COLO668 (cell line): ENCODE data around the gene HYAL2.
A peak's percentile ranks its signal among the peaks of the same experiment; 100 is the strongest.

Experiments
- DNase-seq: peaks from one replicate; lab custom pipeline; 2025; ENCODE audit not compliant: unreplicated experiment; lab: John Stamatoyannopoulos, UW

Gene HYAL2

DNA sequence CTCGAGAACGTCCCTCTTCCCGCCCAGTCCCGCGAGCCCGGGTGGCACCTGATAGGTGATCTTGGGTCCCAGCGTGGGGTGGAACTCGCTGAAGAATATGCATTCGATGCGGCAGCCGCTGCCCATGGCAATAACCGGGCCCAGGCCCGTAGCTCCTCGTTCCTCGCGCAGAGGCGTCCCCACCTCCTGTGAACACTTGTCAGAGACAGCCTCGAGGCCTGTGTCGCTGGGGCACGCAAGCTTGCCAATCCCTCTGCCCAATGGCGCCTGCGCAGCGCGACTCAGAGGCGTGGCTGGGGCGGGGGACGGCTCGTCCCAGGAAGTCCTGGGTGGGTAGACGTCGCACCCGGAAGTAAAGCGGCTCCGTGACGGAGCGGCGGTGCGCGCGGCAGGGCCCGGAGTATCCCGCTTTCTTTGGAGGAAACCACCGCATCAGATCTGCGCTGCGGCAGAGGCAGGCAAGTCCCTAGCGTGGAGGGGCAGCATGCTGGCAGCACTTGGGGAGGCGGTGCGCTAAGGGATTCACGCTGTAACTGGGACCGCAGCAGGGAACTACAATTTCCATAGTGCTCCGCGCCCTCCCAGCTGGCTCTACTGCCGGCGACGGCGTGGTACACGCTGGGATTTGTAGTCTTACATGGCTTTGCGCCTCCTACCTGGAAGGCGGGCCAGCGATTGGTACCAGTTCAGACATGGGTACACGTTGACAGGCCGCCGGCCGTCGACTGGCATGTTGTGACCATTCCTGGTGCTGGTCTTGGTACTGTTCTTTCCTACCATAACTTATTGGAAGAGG, 28.2 kb upstream of the HYAL2 start, which contains the start of the genes CYB561D2 and NPRL2:
CYB561D2 (plus strand) TSS at position 336 of the 796 bp plus-strand sequence. CDS start 572 bp downstream, outside the sequence.
NPRL2 (minus strand) TSS at position 249 of the 796 bp plus-strand sequence; CDS start at position 126, 123 bp downstream.
- peak; percentile 90 for DNase-seq

DNA sequence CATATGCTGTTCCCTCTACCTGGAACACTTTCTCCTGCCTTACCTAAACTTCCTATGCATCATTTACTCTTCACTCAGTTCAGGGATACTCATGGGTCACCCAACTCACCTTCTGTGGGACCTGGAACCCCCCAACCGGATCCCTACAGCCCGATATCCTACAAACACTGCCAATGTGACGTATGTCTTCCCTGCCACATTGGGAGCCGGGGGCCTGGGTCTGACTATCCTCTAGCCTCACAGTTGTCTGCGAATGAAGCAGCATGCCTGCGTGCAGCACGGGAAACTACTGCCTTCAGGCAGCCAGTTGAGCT, 27.6 kb upstream of the HYAL2 start:
- no peak for DNase-seq

DNA sequence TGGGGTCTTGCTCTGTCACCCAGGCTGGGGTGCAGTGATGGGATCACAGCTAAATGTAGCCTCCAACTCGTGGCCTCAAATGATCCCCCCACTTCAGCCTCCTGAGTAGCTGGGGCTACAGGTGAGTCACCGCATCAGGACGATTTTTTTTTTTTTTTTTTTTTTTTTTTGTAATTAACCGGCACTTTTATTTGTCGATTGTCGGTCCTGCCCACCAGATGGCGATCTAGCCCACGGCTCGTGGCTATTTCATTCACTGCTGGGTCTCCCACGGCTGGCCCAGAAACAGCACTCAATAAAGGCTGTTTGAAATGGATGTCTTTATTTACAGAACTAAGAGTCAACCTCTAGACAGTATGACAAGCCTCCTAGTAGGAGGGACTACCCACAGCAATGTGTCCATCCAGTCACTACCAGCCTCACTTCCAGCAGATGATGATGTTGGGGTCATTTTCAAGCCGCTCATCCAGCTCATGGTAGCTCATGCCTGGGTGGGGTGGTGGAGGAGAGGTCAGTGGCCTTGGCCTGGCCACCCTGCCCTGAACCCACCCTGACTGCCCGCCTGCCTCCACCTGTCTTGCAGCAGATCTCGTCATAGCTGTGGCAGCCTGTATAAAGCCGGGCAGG, 24.8 kb upstream of the HYAL2 start:
- peak; percentile 56 for DNase-seq

DNA sequence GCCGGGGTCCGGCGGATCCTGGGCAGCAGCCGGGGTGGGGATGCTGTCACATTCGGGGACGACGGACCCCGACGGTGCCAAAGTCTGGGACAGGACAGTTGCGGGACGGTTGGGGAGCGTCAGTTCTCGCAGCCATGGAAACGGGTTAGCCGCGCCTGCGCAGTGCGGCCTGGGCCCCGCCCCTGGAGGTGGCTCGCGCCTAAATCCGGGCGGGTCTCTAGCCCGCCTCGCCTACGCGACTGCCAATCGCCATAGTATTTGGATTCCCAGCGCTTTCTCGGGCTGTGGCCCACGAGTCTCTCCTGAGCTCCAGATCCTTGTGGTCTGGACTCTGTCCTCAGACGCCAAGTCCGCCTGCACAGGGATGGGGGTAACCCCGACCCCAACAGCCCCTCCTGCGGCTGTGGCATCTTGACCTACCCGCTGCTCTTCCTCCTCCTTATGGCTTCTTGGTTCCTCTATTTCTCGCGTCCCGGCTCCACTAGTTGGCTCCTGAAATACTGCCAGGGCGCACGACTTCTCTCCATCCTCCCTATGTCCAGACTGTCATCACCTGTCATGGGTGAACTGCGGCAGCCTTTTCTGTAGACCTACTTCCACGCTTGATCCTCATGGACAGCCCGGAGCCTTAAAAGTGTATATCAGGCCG, 23.2 kb upstream of the HYAL2 start, which contains the start of gene ZMYND10:
ZMYND10 (minus strand) TSS at position 147 of the 649 bp plus-strand sequence. CDS start 153 bp downstream, outside the sequence.
- no peak for DNase-seq

DNA sequence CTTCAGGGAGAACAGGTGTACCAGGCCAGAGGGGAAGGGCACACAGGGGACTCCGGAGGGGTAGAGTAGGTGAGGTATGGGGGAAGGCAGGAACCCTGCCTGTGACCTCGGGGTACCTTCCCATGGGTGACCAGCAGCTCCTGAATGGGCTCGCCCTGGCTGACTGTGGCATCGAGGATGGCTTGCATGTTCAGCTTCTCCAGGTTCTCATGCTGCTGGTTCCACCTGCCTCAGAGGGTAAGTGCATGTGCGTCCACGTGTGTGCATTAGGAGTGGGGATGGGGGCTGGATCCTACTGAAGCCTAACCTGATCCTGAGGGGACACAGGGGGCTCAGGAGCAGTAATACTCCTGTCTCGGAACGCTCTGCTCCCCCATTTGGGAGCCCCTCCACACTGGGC, 22.5 kb upstream of the HYAL2 start:
- no peak for DNase-seq

DNA sequence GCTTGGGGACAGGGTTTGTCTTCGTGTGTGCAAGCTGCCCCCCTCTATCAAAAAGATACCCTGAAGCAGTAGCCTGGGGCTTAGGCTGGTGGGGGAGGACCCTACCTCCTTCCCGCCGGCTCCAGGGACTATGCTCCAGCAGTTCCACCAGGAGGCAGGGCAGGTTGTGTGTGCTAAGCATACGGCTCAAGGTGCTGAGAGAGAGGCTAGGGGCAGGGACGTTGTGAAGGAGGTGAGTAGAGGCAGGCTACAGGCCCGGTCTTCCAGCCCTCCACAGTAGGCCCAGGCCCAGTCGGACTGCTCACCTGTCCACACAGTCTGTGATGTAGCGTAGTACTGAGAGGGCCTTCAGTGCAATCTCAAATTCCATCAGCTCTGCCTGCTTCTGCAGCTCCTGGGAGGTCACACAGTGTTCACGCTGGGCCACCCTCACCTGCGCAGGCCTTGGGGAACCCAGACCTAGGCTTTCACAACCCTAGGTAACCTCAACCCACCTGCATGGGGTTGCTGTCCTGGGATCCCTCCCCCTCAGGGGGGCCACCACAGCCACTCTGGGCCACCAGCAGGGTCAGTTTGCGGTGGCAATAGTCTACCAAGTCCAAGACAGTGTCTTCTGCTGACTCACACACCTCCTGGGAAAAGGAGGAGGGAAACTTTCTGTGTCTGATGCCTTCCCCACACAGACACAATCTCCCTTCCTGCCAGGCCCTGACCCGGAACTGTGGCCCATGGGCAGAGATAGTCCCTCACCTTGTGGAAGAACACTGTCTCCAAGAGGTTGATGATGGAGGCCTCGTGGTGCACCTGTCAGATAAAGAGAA, 20.5 kb upstream of the HYAL2 start:
- no peak for DNase-seq

DNA sequence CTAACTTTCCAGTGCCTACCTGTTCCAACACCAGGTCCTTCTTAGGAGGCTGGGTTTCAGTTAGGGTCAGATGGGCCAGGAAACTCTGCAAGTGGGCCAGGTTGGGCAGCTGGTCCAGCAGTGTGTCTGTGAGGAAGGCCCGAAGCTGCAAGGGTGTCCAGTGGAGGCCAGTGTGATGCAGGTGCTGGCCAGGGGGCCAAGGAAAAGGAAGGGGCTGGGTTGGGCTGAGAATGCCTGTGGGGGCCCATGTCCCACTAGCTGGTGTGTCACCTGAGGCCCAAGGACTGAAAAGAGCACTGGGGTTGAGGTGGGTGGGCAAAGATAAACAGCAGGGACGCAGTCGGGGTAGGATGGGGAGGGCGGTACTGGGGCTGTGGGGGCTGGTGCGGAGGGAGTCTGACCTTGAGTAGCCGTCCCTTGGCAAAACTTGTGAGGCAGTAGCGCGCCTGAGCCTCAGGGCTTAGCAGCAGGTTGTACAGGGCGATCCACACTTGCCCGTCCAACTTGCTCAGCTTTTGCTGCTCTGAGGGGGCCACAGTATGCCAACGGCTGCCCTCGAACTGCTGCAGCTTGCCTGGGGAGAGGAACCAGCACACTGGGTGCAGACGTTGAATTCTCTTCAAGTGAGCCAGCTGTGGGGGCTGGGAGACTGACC, 19.6 kb upstream of the HYAL2 start:
- DNase-seq = no peak

DNA sequence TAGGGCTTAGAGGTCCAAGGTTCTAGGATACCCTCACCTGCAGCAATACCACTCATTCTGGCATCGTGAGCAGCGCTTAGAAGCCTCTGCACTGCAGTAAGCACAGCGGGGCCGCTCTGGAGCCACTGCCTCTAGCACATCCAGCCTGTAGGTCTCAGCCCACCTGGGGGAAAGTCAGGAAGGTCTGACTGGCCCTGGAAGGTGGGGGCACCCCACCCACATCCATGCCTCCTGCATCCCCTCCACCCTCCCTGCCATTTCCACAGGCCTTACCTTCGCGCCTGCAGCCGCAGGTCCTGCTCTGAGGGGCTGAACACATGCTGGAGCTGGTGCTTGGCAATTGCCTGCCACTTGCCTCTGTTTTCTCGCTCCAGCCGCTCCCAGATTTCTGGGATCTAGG, 19.0 kb upstream of the HYAL2 start:
- DNase-seq = no peak

DNA sequence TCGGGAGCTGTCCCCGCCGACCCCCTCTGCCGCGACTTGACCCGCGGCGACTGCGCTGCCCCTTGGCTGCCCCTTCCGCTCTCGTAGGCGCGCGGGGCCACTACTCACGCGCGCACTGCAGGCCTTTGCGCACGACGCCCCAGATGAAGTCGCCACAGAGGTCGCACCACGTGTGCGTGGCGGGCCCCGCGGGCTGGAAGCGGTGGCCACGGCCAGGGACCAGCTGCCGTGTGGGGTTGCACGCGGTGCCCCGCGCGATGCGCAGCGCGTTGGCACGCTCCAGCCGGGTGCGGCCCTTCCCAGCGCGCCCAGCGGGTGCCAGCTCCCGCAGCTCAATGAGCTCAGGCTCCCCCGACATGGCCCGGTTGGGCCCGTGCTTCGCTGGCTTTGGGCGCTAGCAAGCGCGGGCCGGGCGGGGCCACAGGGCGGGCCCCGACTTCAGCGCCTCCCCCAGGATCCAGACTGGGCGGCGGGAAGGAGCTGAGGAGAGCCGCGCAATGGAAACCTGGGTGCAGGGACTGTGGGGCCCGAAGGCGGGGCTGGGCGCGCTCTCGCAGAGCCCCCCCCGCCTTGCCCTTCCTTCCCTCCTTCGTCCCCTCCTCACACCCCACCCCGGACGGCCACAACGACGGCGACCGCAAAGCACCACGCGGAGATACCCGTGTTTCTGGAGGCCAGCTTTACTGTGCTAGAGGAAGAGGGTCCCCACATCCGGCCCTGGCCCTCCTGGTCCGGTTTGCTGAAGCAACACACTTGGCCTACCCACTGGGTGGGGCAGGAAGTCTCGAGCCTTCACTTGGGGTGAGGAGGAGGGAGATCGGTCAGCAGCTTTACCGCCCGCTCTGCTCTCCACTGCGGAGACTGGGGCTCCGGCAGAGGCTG, 18.1 kb upstream of the HYAL2 start, which contains the start of gene RASSF1:
RASSF1 (minus strand) TSS at position 389 of the 882 bp plus-strand sequence; CDS start at position 358, 31 bp downstream.
- DNase-seq = no peak

DNA sequence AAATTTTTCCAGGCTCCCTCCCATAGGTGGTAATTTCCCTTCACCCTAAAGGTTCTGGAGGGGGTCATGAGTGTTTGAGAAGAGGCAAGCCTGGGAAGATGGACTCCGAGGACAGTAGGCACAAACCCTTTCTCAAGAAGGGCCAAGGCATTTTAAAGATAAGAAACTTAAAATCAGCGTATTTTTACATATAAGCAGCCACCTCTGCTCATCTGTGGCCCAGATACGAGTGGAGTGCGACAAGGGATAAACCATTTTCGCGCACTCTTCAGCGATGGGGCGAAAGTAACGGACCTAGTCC, 17.6 kb upstream of the HYAL2 start:
- DNase-seq = no peak

DNA sequence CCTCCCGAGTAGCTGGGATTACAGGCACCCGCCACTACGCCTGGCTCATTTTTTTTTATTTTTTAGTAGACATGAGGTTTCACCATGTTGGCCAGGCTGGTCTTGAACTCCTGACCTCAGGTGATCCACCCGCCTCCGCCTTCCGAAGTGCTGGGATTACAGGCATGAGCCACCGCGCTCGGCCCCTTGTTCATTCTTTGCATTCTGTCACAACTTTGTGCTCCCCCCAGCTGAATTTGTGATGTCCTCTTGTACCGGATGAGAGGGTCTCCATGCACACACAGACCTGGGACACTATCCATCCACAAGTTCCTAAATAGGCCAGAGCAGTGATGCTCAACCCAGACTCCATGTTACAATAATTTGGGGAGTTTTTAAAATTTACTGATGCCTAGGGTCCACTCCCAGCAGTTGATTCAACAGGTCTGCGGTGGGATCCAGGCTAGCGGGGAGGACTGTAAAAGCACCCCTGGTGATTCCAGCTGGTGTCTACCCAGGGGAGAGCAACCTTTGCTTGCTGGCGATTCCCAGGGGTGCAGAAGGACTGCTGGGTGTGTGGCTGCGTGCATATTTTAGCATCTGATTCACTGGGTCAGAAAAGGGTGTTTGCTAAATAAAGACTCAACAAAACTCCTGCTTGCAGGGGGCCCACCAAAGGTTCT, 17.1 kb upstream of the HYAL2 start:
- no peak for DNase-seq

DNA sequence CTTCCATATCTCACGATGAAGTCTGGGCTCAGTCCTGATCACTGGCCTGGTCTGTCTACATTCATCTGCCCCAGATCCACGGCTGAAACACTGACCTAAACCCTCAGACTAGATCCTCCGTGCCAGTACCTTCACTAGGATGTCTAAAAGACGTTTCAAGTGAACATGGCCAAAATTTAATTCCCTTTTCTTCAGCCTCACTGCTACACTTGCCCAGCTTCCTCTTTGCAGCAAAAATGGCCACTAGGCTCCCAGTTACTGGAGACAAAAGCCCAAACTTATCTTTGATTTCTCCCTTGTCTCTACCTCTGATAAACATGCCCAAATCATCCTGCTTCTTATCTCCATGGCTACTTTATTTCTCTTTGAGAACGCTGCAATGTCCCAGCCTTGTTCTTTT, 16.4 kb upstream of the HYAL2 start:
- DNase-seq = no peak

DNA sequence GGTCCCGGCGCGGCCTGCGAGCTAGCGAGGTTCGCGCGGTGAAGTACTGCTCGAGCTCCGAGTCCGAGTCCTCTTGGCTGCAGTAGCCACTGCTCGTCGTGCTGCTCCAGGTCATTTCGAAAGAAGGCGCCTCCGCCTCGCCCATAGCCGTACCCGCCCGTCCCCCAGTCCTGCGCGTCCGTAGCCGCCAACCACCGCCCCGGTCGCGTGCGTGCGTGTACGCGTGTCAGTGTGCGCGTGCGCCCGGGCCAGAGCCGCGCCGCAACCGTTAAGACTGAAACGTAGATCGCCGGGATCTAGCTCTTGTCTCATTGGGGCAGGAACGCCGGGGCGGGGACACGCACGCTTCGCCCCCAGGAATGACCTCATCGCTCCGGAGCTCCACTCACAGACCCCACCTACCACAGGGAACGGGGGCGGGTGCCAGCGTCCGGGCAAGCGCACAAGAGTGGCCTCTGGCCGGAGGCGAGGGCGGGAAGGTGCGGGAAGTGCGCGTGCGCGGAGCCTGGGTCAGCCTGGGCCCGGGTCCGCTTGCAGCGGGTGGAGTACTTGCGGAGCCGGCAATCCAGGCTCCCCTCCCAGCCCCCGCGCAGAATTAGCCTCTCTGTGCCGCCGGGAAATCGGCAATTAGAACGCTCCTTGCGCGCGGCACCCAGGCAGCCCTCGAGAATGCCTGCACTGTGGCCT, 14.8 kb upstream of the HYAL2 start:
- DNase-seq = peak; percentile 97

DNA sequence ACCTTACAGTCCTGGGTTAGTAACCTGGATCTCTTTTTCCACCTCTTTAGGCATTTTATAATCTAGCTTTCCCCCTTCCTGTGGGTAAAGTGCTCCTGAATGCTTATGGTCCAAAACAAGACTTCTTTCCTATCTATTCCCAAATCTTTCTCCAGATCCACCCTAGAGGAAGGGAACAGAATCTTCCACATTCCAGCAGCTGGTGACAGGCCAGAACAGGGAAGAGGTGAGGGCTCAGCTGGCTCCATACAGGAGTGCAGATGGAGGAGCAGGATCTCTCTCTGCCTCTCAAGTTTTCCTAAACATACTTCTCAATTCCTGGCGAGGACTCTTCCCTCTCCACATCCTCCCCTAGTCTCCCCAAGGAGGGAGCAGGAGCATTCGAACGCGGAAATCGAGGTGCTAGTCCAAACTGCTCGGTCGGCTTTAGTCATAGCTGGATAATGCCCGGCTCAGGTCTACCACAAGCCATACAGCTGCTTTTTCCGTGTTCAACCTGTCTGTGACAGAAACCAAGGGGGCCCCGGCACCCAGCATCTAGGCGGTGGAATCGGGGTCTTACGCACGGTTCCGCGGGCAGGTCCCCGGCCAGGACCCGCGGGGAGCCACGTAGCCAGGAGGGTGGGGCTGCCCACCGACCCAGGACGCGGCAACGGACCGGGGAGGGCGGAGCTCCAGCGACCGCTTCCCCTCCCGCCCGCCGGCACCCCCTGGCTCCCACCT, 14.1 kb upstream of the HYAL2 start:
- no peak for DNase-seq

DNA sequence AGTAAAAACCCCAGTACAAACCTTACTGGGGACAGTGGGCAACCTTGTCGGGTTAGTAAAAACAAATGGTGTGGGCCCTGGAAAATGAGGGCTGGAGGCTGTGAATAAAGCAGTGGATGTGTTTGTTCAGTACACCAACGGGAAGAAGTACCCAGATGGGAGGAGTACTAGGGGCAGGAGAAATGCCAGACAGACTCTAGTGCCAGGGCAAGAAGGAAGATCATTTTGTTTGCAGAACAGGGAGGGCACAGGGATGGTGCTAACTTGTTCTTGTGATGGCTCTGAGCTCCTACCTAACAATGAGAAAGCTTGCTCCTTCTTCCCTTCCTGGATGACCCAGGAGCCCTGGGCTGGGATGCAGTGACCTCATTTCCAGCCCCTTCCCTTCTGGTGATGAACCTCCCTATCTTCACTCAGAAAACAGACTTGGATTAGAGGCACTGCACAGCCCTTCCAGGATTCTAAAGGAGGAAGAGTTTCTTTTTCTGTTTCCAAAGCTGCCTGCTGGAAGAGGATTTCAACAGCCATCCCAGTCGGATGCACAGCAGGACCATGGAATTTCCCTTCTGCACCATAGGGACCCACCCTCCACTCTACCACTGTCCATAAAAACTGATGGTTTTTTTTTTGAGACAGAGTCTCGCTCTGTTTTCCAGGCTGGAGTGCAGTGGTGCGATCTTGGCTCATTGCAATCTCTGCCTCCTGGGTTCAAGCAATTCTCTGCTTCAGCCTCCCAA, 12.0 kb upstream of the HYAL2 start:
- DNase-seq = no peak

DNA sequence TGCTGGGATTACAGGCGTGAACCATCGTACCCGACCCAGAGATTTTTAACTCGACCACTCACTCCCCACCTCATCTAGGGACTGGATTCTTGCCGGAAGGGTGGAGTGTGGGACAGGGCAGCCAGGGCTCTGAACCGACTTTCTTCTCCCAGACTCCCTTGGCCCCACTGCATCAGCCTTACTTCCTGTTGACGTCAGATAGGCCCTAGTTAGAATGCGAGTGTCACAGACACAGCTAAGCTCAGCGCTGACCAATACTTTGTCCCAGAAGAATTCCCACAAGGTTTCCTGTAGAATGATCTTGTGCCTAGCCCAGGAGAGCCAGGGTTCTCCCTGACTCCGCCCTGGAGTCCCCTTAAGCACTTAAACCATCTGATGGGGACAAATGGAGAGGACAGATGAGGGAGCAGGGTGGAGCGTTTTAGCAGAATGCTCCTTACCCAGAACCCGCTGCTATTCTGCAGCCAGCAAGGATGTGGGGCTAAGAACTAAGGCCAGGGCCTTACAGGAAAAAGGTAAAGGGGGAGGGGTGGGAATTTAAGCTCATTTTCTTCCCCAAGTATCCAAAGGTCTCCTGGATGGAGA, 11.3 kb upstream of the HYAL2 start:
- DNase-seq = no peak

DNA sequence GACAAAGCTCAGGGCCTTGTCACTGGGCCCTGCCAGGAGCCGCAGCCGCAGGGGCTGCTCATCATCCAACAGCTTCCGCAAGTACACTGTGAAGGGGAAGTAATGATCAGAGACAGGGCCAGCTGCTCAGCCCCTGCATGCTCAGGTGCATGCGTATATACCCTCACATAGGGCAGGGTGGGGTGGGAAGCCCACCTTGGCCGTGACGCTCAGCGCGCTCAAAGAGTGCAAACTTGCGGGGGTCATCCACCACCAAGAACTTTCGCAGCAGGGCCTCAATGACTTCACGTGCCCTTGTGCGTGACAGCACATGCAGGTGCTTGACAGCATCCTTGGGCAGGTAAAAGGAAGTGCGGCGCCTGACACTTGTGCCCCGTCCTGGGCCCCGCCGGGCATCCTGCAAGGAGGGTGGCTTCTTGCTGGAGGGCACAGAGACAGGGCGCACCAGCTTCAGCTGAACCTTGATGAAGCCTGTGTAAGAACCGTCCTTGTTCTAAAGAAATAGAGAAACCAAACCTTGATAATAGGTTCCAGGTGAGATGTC, 8.9 kb upstream of the HYAL2 start:
- no peak for DNase-seq
